ENCODE results near the gene TAF1D. TPM values are rescaled to one million over a fixed set of nuclear protein-coding genes. Genes with fewer than 3 reads are reported as not detected.
A peak's percentile ranks its signal among the peaks of the same experiment; 100 is the strongest.

The TAF1D gene
- polyA plus RNA-seq, 3 donors = 5.9 to 68.3 (median 7.4) TPM

DNA sequence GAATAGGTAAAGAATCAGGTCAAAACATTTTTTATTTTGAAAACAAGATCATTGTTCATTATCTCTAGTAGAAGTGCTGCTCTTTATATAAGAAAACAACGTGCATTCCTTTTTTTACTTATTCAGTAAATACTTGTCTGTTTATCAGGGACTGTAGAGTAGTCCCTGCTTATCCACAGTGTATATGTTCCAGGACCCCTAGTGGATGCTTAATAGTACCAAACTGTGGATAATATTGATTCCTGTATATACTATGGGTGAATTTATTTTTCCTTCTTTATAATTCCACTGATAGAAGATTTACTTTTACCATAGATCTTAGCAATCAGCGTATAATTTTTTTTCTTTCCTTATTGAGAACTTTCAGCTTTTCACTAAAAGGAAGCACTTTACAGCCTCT lies 47.2 kb downstream of the TAF1D start:
- no peaks in the 10 kb centered on the region for H4K20me1 ChIP-seq (ENCODE audit: insufficient read depth, low read length)
- no peak overlapping the region for H3K9ac ChIP-seq (ENCODE audit: insufficient read depth, low read length, poor library complexity, severe bottlenecking)
- intact Hi-C loops (cut with micrococcal nuclease) = no loop called here
- H3K36me3 ChIP-seq (replicated peaks in 1 of 2; ENCODE audit: control insufficient read depth in 1 of 2, insufficient read depth in 2 of 2, low read length in 2 of 2) = peaks cover 75 to 92% of the 10 kb centered on the region in 2 donors
- TF ChIP-seq, protein P1, sequence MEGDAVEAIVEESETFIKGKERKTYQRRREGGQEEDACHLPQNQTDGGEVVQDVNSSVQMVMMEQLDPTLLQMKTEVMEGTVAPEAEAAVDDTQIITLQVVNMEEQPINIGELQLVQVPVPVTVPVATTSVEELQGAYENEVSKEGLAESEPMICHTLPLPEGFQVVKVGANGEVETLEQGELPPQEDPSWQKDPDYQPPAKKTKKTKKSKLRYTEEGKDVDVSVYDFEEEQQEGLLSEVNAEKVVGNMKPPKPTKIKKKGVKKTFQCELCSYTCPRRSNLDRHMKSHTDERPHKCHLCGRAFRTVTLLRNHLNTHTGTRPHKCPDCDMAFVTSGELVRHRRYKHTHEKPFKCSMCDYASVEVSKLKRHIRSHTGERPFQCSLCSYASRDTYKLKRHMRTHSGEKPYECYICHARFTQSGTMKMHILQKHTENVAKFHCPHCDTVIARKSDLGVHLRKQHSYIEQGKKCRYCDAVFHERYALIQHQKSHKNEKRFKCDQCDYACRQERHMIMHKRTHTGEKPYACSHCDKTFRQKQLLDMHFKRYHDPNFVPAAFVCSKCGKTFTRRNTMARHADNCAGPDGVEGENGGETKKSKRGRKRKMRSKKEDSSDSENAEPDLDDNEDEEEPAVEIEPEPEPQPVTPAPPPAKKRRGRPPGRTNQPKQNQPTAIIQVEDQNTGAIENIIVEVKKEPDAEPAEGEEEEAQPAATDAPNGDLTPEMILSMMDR (IDR thresholded peaks at IDR 0.05) = no peak
- no peaks in the 10 kb centered on the region for H3K9me3 ChIP-seq (replicated peaks in 1 of 2; ENCODE audit: control insufficient read depth in 1 of 2, insufficient read depth in 1 of 2, low read length in 2 of 2)
- no peaks in the 10 kb centered on the region for H3K27me3 ChIP-seq (ENCODE audit: control insufficient read depth in 2 of 2, insufficient read depth in 2 of 2, low read length in 2 of 2)
- no peak overlapping the region for H3K27ac ChIP-seq (ENCODE audit: low read depth in 1 of 2, low read length in 2 of 2)
- no peak for DNase-seq
- H3K4me3 Mint-ChIP-seq = no peak overlapping the region
- WGBS (ENCODE audit: insufficient coverage) = no CpG with 5 or more reads among the region's 2 CpGs
- peaks cover 74 to 89% of the 10 kb centered on the region in 2 donors for H3K36me3 Mint-ChIP-seq
- no peak overlapping the region for H3K27ac Mint-ChIP-seq
- H3K4me1 Mint-ChIP-seq = peaks cover 9% of the 10 kb centered on the region
- H3K4me1 ChIP-seq (ENCODE audit: control insufficient read depth in 1 of 2, insufficient read depth in 2 of 2, low read length in 2 of 2) = peaks cover 8 to 9% of the 10 kb centered on the region in 2 donors
- no peaks in the 10 kb centered on the region for H3K79me2 ChIP-seq (ENCODE audit: insufficient read depth, low read length)
- H3K4me3 ChIP-seq (replicated peaks in 1 of 3; ENCODE audit: low read depth in 2 of 3, low read length in 3 of 3) = no peak overlapping the region
- H3K9me3 Mint-ChIP-seq = no peaks in the 10 kb centered on the region
- H3K4me2 ChIP-seq (replicated peaks; ENCODE audit: extremely low read depth, low read length, poor library complexity, severe bottlenecking) = no peak overlapping the region
- H3K27me3 Mint-ChIP-seq (ENCODE audit: low read depth in 3 of 3) = no peaks in the 10 kb centered on the region
- H2AFZ ChIP-seq (ENCODE audit: insufficient read depth, low read depth, low read length, poor library complexity, severe bottlenecking) = no peak overlapping the region

DNA sequence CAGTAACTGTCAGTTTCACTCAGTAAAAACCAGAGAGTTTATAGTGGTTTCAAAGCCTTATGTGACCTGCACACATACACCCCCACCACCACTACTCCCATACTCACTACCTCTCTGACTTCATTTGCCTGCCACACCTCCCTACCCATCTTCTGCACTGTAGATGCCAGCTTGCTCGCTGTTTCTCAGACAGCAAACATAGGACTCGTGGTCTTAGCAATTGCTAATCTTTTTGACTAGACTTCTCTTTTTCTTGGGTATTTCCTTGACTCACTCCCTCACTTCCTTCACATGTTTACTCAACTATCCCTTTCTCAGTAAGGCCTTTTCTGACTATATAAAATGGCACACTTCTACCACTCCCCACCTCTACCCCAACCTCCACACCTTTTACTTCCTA lies 52.1 kb downstream of the TAF1D start:
- no peaks in the 10 kb centered on the region for H4K20me1 ChIP-seq (ENCODE audit: insufficient read depth, low read length)
- H3K4me3 ChIP-seq (replicated peaks in 1 of 3; ENCODE audit: low read depth in 2 of 3, low read length in 3 of 3) = no peak overlapping the region
- peaks cover 11 to 12% of the 10 kb centered on the region in 2 donors for H3K4me1 ChIP-seq (ENCODE audit: control insufficient read depth in 1 of 2, insufficient read depth in 2 of 2, low read length in 2 of 2)
- no peaks in the 10 kb centered on the region for H3K79me2 ChIP-seq (ENCODE audit: insufficient read depth, low read length)
- H3K9ac ChIP-seq (ENCODE audit: insufficient read depth, low read length, poor library complexity, severe bottlenecking) = no peak overlapping the region
- Mint-ChIP-seq H3K27me3 (ENCODE audit: low read depth in 3 of 3) (peaks cover 0 to 1% (median 0%) of the 10 kb centered on the region in 3 donors), H3K4me3 (peak overlapping the region in 1 of 2 donors; percentile 32), H3K9me3 (no peaks in the 10 kb centered on the region), H3K4me1 (peaks cover 14% of the 10 kb centered on the region), H3K36me3 (peaks cover 69 to 88% of the 10 kb centered on the region in 2 donors), H3K27ac (peak overlapping the region in 6 of 7 donors; percentile 41 to 86 (median 71))
- H3K4me2 ChIP-seq (replicated peaks; ENCODE audit: extremely low read depth, low read length, poor library complexity, severe bottlenecking) = no peak overlapping the region
- DNase-seq = peak in 2 of 3 donors; percentile 20 to 41
- 39% methylated on average over 2 of the region's 2 CpGs for WGBS (ENCODE audit: insufficient coverage)
- H2AFZ ChIP-seq (ENCODE audit: insufficient read depth, low read depth, low read length, poor library complexity, severe bottlenecking) = no peak overlapping the region
- no peaks in the 10 kb centered on the region for H3K9me3 ChIP-seq (replicated peaks in 1 of 2; ENCODE audit: control insufficient read depth in 1 of 2, insufficient read depth in 1 of 2, low read length in 2 of 2)
- intact Hi-C loops (cut with micrococcal nuclease) = no loop called here
- H3K36me3 ChIP-seq (replicated peaks in 1 of 2; ENCODE audit: control insufficient read depth in 1 of 2, insufficient read depth in 2 of 2, low read length in 2 of 2) = peaks cover 71 to 92% of the 10 kb centered on the region in 2 donors
- H3K27ac ChIP-seq (ENCODE audit: low read depth in 1 of 2, low read length in 2 of 2) = peak overlapping the region in 1 of 2 donors; percentile 69
- TF ChIP-seq, protein P1 (IDR thresholded peaks at IDR 0.05) = no peak
- H3K27me3 ChIP-seq (ENCODE audit: control insufficient read depth in 2 of 2, insufficient read depth in 2 of 2, low read length in 2 of 2) = no peaks in the 10 kb centered on the region

Data from CD14-positive monocyte (primary cell).